DMS53 treated with DMSO at 0.1 percent for 48 hours (cell line): ENCODE data around the gene PCDHGA12.
A peak's percentile ranks its signal among the peaks of the same experiment; 100 is the strongest.
"Not testable (repeated sequence)": the region's sequence is repeated elsewhere in the genome, so short reads cannot be mapped to it uniquely, and the experiment has no call there.

Experiments used
- DNase-seq: peaks from one replicate; lab custom pipeline; 2025; ENCODE audit not compliant: unreplicated experiment; lab: John Stamatoyannopoulos, UW

Gene PCDHGA12

DNA sequence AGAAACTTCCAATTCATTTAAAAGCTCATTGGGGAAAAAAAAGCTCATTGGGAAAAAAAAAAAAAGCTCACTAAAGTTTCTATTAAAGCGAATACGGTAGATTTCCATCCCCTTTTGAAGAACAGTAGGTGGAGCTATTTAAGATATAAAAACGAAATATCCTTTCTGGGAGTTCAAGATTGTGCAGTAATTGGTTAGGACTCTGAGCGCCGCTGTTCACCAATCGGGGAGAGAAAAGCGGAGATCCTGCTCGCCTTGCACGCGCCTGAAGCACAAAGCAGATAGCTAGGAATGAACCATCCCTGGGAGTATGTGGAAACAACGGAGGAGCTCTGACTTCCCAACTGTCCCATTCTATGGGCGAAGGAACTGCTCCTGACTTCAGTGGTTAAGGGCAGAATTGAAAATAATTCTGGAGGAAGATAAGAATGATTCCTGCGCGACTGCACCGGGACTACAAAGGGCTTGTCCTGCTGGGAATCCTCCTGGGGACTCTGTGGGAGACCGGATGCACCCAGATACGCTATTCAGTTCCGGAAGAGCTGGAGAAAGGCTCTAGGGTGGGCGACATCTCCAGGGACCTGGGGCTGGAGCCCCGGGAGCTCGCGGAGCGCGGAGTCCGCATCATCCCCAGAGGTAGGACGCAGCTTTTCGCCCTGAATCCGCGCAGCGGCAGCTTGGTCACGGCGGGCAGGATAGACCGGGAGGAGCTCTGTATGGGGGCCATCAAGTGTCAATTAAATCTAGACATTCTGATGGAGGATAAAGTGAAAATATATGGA is at the start of gene PCDHGA12:
Gene PCDHGA12 (plus strand): TSS at position 176 of the 782 bp plus-strand sequence. CDS start 253 bp downstream, at position 429.
- no peak for DNase-seq

- peak; percentile 24 for DNase-seq
Observed at GRCh38 chr5:141382469-141383294, 47.6 kb upstream of the PCDHGA12 start, which contains the start of gene PCDHGA7. Gene PCDHGA7, plus strand, starts transcription at chr5:141382742. Its CDS starts 158 bp downstream, at chr5:141382900.

DNA sequence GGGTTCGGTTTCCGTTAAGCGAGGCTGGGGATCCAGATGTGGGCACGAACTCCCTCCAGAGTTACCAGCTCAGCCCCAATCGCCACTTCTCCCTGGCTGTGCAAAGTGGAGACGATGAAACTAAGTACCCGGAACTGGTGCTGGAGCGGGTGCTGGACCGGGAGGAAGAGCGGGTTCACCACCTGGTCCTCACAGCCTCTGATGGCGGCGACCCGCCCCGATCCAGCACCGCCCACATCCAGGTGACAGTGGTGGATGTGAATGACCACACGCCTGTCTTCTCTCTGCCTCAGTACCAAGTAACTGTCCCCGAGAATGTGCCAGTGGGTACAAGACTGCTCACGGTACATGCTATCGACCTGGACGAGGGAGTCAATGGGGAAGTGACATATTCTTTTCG is 47.0 kb upstream of the PCDHGA12 start:
- no peak for DNase-seq

DNA sequence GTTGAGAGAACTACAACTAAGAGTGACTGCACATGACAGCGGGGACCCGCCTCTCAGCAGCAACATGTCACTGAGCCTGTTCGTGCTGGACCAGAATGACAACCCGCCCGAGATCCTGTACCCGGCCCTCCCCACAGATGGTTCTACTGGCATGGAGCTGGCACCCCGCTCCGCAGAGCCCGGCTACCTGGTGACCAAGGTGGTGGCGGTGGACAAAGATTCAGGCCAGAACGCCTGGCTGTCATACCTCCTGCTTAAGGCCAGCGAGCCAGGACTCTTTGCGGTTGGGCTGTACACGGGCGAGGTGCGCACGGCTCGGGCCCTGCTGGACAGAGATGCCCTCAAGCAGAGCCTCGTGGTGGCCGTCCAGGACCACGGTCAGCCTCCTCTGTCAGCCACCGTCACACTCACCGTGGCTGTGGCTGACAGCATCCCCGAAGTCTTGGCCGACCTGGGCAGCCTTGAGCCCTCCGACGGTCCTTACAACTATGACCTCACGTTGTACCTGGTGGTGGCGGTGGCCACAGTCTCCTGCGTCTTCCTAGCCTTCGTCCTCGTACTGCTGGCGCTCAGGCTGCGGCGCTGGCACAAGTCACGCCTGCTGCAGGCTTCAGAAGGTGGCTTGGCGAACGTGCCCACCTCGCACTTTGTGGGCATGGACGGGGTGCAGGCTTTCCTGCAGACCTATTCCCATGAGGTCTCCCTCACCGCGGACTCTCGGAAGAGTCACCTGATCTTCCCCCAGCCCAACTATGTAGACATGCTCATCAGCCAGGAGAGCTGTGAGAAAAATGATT is 45.6 kb upstream of the PCDHGA12 start:
- no peak for DNase-seq

DNA sequence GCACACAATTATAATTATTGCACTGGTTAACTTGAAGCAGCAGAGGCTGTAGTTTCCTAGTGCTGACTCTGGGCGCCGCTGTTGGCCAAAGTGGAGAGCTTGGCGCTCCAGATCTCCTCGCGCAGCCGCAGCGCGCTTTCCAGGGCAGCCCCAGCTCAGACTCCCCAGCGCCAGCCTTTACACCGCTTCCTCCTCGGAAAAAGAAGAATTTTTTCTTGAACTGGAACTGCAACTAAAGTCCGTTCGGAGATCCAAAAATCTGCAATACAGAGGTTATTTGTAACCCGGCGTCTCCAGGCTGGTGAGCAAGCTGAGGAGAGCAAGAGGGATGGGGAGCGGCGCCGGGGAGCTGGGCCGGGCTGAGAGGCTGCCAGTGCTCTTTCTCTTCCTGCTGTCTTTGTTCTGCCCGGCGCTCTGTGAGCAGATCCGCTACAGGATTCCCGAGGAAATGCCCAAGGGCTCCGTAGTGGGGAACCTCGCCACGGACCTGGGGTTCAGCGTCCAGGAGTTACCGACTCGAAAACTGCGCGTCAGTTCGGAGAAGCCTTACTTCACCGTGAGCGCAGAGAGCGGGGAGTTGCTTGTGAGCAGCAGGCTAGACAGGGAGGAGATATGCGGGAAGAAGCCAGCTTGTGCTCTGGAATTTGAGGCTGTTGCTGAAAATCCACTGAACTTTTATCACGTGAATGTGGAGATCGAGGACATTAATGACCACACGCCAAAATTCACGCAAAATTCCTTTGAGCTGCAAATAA is 42.6 kb upstream of the PCDHGA12 start, which contains the start of gene PCDHGB4:
Gene PCDHGB4 (plus strand): TSS at position 142 of the 755 bp plus-strand sequence. CDS start 187 bp downstream, at position 329.
- DNase-seq = peak; percentile 59

DNA sequence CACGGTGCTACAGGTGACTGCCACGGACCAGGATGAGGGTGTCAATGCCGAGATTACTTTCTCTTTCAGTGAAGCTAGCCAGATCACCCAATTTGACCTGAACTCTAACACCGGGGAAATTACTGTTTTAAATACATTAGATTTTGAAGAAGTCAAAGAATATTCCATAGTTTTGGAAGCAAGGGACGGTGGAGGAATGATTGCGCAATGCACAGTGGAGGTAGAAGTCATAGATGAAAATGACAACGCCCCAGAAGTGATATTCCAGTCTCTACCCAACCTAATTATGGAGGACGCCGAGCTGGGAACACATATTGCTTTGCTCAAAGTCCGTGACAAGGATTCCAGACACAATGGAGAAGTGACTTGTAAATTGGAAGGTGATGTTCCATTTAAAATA is 41.6 kb upstream of the PCDHGA12 start:
- no peak for DNase-seq

DNA sequence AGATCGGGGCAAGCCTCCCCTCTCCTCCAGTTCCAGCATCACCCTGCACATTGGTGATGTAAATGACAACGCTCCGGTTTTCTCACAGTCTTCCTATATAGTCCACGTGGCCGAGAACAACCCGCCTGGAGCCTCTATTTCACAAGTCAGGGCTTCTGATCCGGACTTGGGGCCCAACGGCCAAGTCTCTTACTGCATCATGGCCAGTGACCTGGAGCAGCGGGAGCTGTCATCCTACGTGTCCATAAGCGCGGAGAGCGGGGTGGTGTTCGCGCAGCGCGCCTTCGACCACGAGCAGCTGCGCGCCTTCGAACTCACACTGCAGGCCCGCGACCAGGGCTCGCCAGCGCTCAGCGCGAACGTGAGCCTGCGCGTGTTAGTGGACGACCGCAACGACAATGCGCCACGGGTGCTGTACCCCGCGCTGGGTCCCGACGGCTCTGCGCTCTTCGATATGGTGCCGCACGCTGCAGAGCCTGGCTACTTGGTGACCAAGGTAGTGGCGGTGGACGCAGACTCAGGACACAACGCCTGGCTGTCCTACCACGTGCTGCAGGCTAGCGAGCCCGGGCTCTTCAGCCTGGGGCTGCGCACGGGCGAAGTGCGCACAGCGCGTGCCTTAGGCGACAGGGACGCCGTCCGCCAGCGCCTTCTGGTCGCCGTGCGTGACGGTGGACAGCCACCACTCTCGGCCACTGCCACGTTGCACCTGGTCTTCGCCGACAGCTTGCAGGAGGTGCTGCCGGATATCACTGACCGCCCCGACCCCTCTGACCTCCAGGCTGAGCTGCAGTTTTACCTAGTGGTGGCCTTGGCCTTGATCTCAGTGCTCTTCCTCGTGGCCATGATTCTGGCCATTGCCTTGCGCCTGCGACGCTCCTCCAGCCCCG is 40.9 kb upstream of the PCDHGA12 start:
- no peak for DNase-seq

DNA sequence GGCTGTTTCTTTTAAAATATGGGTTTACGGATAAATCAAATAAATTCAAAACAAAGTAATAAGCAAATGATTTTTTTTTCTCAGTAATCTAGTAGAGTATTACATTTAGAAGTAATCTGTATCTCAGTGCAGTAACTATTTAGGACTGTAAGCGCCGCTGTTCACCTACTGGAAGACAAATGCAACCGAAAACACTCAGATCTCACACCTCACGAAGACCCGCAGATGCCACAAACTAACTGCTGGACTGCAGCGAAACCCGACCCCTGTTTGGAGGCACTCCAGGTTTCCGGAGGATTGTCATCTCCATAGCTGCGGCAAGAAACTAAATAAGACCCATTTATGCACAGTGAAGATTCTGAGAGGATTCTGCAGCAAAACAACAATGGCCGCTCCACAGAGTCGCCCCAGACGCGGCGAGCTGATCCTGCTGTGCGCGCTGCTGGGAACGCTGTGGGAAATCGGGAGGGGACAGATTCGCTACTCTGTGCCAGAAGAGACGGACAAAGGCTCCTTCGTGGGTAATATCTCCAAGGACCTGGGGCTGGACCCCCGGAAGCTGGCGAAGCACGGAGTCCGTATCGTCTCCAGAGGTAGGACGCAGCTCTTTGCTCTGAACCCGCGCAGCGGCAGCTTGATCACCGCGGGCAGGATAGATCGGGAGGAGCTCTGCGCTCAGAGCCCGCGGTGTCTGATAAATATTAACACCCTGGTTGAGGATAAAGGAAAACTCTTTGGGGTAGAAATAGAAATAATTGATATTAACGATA is 37.7 kb upstream of the PCDHGA12 start, which contains the start of gene PCDHGA8:
Gene PCDHGA8 (plus strand): TSS at position 205 of the 770 bp plus-strand sequence. CDS start 181 bp downstream, at position 386.
- no peak for DNase-seq

- no peak for DNase-seq
Observed at GRCh38 chr5:141393267-141393666, 37.0 kb upstream of the PCDHGA12 start.

GRCh38 chr5:141394401-141395187 is 35.7 kb upstream of the PCDHGA12 start:
- not testable (repeated sequence) for DNase-seq

DNA sequence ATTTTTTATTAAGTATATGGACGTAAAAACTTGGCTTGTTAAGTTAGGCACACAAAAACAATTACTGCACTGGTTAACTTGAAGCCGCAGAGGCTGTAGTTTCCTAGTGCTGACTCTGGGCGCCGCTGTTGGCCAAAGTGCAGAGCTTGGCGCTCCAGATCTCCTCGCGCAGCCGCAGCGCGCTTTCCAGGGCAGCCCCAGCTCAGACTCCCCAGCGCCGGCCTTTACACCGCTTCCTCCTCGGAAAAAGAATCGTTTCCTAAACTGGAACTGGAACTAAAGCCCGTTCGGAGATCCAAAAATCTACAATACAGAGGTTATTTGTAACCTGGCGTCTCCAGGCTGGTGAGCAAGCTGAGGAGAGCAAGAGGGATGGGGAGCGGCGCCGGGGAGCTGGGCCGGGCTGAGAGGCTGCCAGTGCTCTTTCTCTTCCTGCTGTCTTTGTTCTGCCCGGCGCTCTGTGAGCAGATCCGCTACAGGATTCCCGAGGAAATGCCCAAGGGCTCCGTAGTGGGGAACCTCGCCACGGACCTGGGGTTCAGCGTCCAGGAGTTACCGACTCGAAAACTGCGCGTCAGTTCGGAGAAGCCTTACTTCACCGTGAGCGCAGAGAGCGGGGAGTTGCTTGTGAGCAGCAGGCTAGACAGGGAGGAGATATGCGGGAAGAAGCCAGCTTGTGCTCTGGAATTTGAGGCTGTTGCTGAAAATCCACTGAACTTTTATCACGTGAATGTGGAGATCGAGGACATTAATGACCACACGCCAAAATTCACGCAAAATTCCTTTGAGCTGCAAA is 32.4 kb upstream of the PCDHGA12 start, which contains the start of gene PCDHGB5:
Gene PCDHGB5 (plus strand): TSS at position 192 of the 796 bp plus-strand sequence. CDS start 181 bp downstream, at position 373.
- DNase-seq = not testable (repeated sequence)

GRCh38 chr5:141398608-141399007 is 31.7 kb upstream of the PCDHGA12 start:
- no peak for DNase-seq

- DNase-seq = no peak
Observed at GRCh38 chr5:141399555-141400258, 30.6 kb upstream of the PCDHGA12 start.

DNA sequence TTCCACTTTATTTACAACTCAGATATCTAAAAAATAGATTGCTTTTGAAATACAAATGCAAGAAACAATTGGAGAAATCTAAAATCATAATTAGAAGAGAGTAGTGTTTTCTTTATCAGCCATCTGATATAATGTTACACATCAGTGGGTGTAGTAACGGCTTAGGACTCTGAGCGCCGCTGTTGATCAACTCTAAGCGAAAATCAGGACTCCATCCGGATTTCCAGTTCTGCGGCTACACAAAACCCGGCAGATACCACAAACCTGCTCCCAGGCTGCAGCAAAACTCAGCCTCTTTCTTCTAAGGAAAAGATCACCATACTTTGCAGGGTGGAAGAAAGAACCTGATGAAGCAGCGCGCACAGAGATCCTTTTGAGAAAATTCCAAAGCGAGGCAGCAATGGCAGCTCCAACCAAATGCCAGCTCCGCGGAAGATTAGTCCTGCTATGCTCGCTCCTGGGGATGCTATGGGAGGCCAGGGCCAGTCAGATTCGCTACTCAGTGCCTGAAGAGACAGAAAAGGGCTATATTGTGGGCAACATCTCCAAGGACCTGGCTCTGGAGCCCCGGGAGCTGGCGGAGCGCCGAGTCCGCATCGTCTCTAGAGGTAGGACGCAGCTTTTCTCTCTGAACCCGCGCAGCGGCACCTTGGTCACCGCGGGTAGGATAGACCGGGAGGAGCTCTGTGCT is 27.6 kb upstream of the PCDHGA12 start, which contains the start of gene PCDHGA9:
Gene PCDHGA9 (plus strand): TSS at position 226 of the 691 bp plus-strand sequence. CDS start 175 bp downstream, at position 401.
- peak; percentile 9 for DNase-seq

DNA sequence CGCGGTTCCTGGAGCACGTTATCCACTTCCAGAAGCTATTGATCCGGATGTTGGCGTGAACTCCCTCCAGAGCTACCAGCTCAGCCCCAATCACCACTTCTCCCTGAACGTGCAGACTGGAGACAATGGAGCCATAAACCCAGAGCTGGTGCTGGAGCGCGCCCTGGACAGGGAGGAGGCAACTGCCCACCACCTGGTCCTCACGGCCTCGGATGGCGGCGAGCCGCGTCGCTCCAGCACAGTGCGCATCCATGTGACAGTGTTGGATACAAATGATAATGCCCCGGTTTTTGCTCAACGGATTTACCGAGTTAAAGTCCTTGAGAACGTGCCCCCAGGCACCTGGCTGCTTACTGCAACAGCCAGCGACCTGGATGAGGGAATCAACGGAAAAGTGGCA is 26.9 kb upstream of the PCDHGA12 start:
- DNase-seq = no peak
